SU-DHL-6 (cell line): ENCODE data around the gene CDC42EP1.

Experiments used
- H2AFZ ChIP-seq: fragments of 200-600 bp; sonication (generic); 2 replicates; pipeline ENCODE4 v1.6.1; 2014; ENCODE audit warnings: low read depth, mild to moderate bottlenecking, moderate library complexity, mixed read lengths, antibody characterized with exemption, low read length; ENCODE audit not compliant: severe bottlenecking
- H3F3A ChIP-seq: fragments of 200-600 bp; shearing (Covaris generic); 2 replicates; pipeline ENCODE4 v1.6.0; 2016; ENCODE audit warnings: antibody characterized with exemption, mild to moderate bottlenecking; ENCODE audit not compliant: insufficient read depth
- H3K27ac ChIP-seq: fragments of 200-600 bp; sonication (generic); 2 replicates; pipeline ENCODE4 v1.5.1; 2016; ENCODE audit warnings: low read depth, mild to moderate bottlenecking, low read length, moderate library complexity, mixed read lengths
- H3K27me3 ChIP-seq: fragments of 200-600 bp; sonication (generic), shearing (Covaris generic); 2 replicates; pipeline ENCODE4 v1.6.0; 2014; ENCODE audit warnings: mild to moderate bottlenecking, low read length
- H3K36me3 ChIP-seq: fragments of 200-600 bp; sonication (generic); 2 replicates; pipeline ENCODE4 v1.6.1; 2014; ENCODE audit warnings: mild to moderate bottlenecking, low read length, mixed read lengths
- H3K4me2 ChIP-seq: fragments of 300-600, 200-600 bp; shearing (Covaris generic), sonication (generic); 2 replicates; pipeline ENCODE4 v1.6.0; 2014; ENCODE audit warnings: low read length, low read depth, mild to moderate bottlenecking; ENCODE audit not compliant: poor library complexity, severe bottlenecking
- H3K4me3 ChIP-seq: fragments of 200-600 bp; sonication (generic); 2 replicates; pipeline ENCODE4 v1.5.1; 2014; ENCODE audit warnings: antibody characterized with exemption, low read length, mild to moderate bottlenecking, mixed read lengths; ENCODE audit not compliant: insufficient read depth, poor library complexity, severe bottlenecking
- H3K79me2 ChIP-seq: fragments of 200-600 bp; sonication (generic); 2 replicates; pipeline ENCODE4 v1.6.1; 2014; ENCODE audit warnings: mild to moderate bottlenecking, low read length, moderate library complexity; ENCODE audit not compliant: insufficient read depth
- H3K9ac ChIP-seq: fragments of 200-600 bp; sonication (generic); 2 replicates; pipeline ENCODE4 v1.7.0; 2014; ENCODE audit warnings: mild to moderate bottlenecking, low read length
- H3K9me2 ChIP-seq: fragments of 200-600 bp; sonication (generic); replicated peaks from 2 replicates; pipeline ENCODE4 v1.6.1; 2014; ENCODE audit warnings: low read length; ENCODE audit not compliant: insufficient read depth
- H3K9me3 ChIP-seq: fragments of 200-600 bp; sonication (generic); 2 replicates; pipeline ENCODE4 v1.6.1; 2014; ENCODE audit warnings: low read length, mixed read lengths; ENCODE audit not compliant: insufficient read depth
- H4K20me1 ChIP-seq: fragments of 200-600 bp; sonication (generic); 2 replicates; pipeline ENCODE4 v1.6.1; 2014; ENCODE audit warnings: low read depth, mild to moderate bottlenecking, antibody characterized with exemption, low read length, moderate library complexity, mixed read lengths
- CTCF ChIP-seq: fragments of 200-600 bp; sonication (generic); IDR thresholded peaks from one replicate; pipeline ENCODE4 v1.5.1; 2017; ENCODE audit warnings: antibody characterized with exemption, mild to moderate bottlenecking, low read length, moderate library complexity; ENCODE audit not compliant: insufficient read depth, poor library complexity, severe bottlenecking
- EZH2phosphoT487 ChIP-seq: fragments of 200-600 bp; sonication (generic), shearing (Covaris generic); conservative IDR thresholded peaks from 2 replicates; pipeline ENCODE4 v1.6.1; 2018; ENCODE audit warnings: mild to moderate bottlenecking, antibody characterized with exemption, low read length, moderate library complexity, mixed read lengths

CDC42EP1 gene

GRCh38 chr22:37607010-37607934, 47.0 kb downstream of the CDC42EP1 start:
- peak overlapping the region; percentile 95 for H3K27ac ChIP-seq

GRCh38 chr22:37607935-37608476, 47.7 kb downstream of the CDC42EP1 start:
- H3K27me3 ChIP-seq: no peaks in the 10 kb centered on the region

More at GRCh38 chr22:37607010-37607934, 47.0 kb downstream of the CDC42EP1 start:
- peak overlapping the region; percentile 30 for H3K4me3 ChIP-seq
- H3K9ac ChIP-seq: peak overlapping the region; percentile 24
- no peaks in the 10 kb centered on the region for H3K9me2 ChIP-seq
- H3F3A ChIP-seq: peaks cover 20% of the 10 kb centered on the region
- no peaks in the 10 kb centered on the region for H3K9me3 ChIP-seq
- H3K27me3 ChIP-seq: no peaks in the 10 kb centered on the region
- H3K4me2 ChIP-seq: peak overlapping the region; percentile 82
- peak overlapping the region; percentile 77 for H2AFZ ChIP-seq
- TF ChIP-seq CTCF (peak; percentile 99), EZH2phosphoT487 (no peak)
- no peaks in the 10 kb centered on the region for H4K20me1 ChIP-seq
- H3K79me2 ChIP-seq: peaks cover 30% of the 10 kb centered on the region
- no peaks in the 10 kb centered on the region for H3K36me3 ChIP-seq

GRCh38 chr22:37608477-37609239, 48.4 kb downstream of the CDC42EP1 start, which contains the start of gene GGA1:
TSS of gene GGA1 (plus strand) at chr22:37608834. CDS start at chr22:37608861, 27 bp downstream.
- TF ChIP-seq EZH2phosphoT487: no peak
- no peak for TF ChIP-seq CTCF
- H4K20me1 ChIP-seq: no peaks in the 10 kb centered on the region

More at GRCh38 chr22:37607935-37608476, 47.7 kb downstream of the CDC42EP1 start:
- Histone ChIP-seq H3F3A (peaks cover 20% of the 10 kb centered on the region), H3K9me3 (no peaks in the 10 kb centered on the region), H2AFZ (peak overlapping the region; percentile 98), H3K4me3 (peak overlapping the region; percentile 88), H4K20me1 (no peaks in the 10 kb centered on the region), H3K9ac (peak overlapping the region; percentile 86), H3K27ac (peak overlapping the region; percentile 95), H3K36me3 (no peaks in the 10 kb centered on the region), H3K79me2 (peaks cover 30% of the 10 kb centered on the region), H3K9me2 (no peaks in the 10 kb centered on the region), H3K4me2 (peak overlapping the region; percentile 82)
- TF ChIP-seq CTCF (no peak), EZH2phosphoT487 (no peak)

More at GRCh38 chr22:37608477-37609239, 48.4 kb downstream of the CDC42EP1 start, which contains the start of gene GGA1:
- Histone ChIP-seq H3K9me3 (no peaks in the 10 kb centered on the region), H3K9me2 (no peaks in the 10 kb centered on the region), H3K4me2 (peak within 1 kb of the TSS; percentile 88), H3K27ac (peak within 1 kb of the TSS; percentile 95), H3K36me3 (no peaks in the 10 kb centered on the region), H3K4me3 (peak within 1 kb of the TSS; percentile 88), H3K27me3 (no peaks in the 10 kb centered on the region), H3K79me2 (peaks cover 30% of the 10 kb centered on the region), H3F3A (peaks cover 20% of the 10 kb centered on the region), H3K9ac (peak within 1 kb of the TSS; percentile 86), H2AFZ (peak within 1 kb of the TSS; percentile 98)
